Caco-2 (cell line): ENCODE results near the gene TSN. TPM values are rescaled to one million over a fixed set of nuclear protein-coding genes. Genes with fewer than 3 reads are reported as not detected.

Experiments used
- BruUV-seq: library from RNA; stranded (reverse); fragments of 400-500 nt; replicated peaks from 2 replicates; lab custom pipeline; 2021; lab: Mats Ljungman, UMichigan
- CTCF ChIA-PET: fragments of 300-600 bp; sonication (Branson Sonifier 250); formaldehyde crosslinking; loops from one replicate; lab custom pipeline; 2022; ENCODE audit warnings: antibody characterized with exemption; lab: Charles Lee
- POLR2A ChIA-PET: fragments of 300-600 bp; sonication (Branson Sonifier 250); formaldehyde crosslinking; loops from one replicate; lab custom pipeline; 2022; ENCODE audit warnings: antibody characterized with exemption; lab: Charles Lee
- DNase-seq, 2 experiments: peaks; one replicate each; pipeline versions ENCODE4 v3.0.0 to v3.0.0-alpha.2; 2020 to 2022
- H3K27me3 ChIP-seq: replicated peaks from 2 replicates; pipeline ENCODE4 v1.6.0; 2011; ENCODE audit warnings: low read length; ENCODE audit not compliant: control insufficient read depth, insufficient read depth
- H3K36me3 ChIP-seq: 2 replicates; pipeline ENCODE4 v1.5.1; 2011; ENCODE audit warnings: low read length; ENCODE audit not compliant: control insufficient read depth, insufficient read depth
- H3K4me1 ChIP-seq: fragments of 250-450 bp; sonication (Bioruptor Pico); 2 replicates; pipeline ENCODE4 v1.5.1; 2020; ENCODE audit warnings: mild to moderate bottlenecking
- H3K4me3 ChIP-seq: 2 replicates; pipeline ENCODE4 v1.5.1; 2011; ENCODE audit warnings: low read depth, mild to moderate bottlenecking, control low read depth, low read length
- H3K9me3 ChIP-seq: fragments of 250-450 bp; sonication (Bioruptor Pico); 2 replicates; pipeline ENCODE4 v1.5.1; 2020; ENCODE audit warnings: mild to moderate bottlenecking, moderate library complexity
- H3K27ac Mint-ChIP-seq: one replicate; pipeline ENCODE4 v1.8.0; 2022; ENCODE audit warnings: mixed read lengths; ENCODE audit not compliant: unreplicated experiment
- H3K27me3 Mint-ChIP-seq: one replicate; pipeline ENCODE4 v1.8.0; 2022; ENCODE audit warnings: mixed read lengths; ENCODE audit not compliant: insufficient read depth, unreplicated experiment
- H3K36me3 Mint-ChIP-seq: one replicate; pipeline ENCODE4 v1.8.0; 2022; ENCODE audit warnings: mild to moderate bottlenecking, mixed read lengths; ENCODE audit not compliant: insufficient read depth, unreplicated experiment
- H3K4me1 Mint-ChIP-seq: one replicate; pipeline ENCODE4 v1.8.0; 2022; ENCODE audit warnings: low read depth, mixed read lengths; ENCODE audit not compliant: unreplicated experiment
- H3K4me3 Mint-ChIP-seq: one replicate; pipeline ENCODE4 v1.8.0; 2022; ENCODE audit warnings: mild to moderate bottlenecking, moderate library complexity, mixed read lengths; ENCODE audit not compliant: unreplicated experiment
- H3K9me3 Mint-ChIP-seq: one replicate; pipeline ENCODE4 v1.8.0; 2022; ENCODE audit warnings: mixed read lengths; ENCODE audit not compliant: unreplicated experiment
- intact Hi-C: fragments of 100-400 bp; cut with micrococcal nuclease; formaldehyde crosslinking; loops from one replicate; pipeline ENCODE4 v1.10.0; 2022; ENCODE audit not compliant: unreplicated experiment
- total RNA-seq: library from RNA; stranded (reverse); gene quantifications from 2 replicates; pipeline ENCODE4 v1.2.3, GENCODE V29; 2022
- TF ChIP-seq, protein P1 (sequence below), 2 experiments: fragments of 200-600 bp in 1 of 2; IDR thresholded peaks; 1 replicate in 1 of 2; 2 replicates in 1 of 2; pipeline versions ENCODE4 v1.5.1 to v1.8.0; 2011 to 2022; ENCODE audit warnings: antibody characterized with exemption in 1 of 2, control low read depth in 1 of 2, inconsistent platforms in 1 of 2, low read depth in 1 of 2, low read length in 1 of 2, mild to moderate bottlenecking in 1 of 2, moderate library complexity in 1 of 2; ENCODE audit not compliant: insufficient read depth in 1 of 2, severe bottlenecking in 1 of 2, unreplicated experiment in 1 of 2

The TSN gene
- total RNA-seq, 1 experiment from 2014 or later = 125 TPM

DNA sequence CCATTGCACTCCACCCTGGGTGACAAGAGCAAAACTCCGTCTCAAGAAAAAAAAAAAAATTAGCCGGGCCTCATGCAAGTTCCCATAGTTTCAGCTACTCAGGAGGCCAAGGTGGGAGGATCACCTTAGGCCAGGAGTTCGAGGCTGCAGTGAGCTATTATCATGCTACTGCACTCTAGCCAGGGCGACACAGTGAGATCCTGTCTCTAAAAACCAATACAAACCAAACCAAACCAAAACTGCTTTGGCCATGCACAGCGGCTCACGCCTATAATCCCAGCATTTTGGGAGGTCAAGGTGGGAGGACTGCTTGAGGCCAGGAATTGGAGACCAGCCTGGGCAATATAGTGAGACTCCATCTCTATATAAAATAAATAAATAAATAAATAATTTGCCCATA lies 37.9 kb upstream of the TSN start:
- no TSS peak for BruUV-seq
- CTCF ChIA-PET = no interaction called here
- H3K4me3 Mint-ChIP-seq = no peak overlapping the region
- DNase-seq = no peak
- H3K27me3 Mint-ChIP-seq = no peaks in the 10 kb centered on the region
- H3K27ac Mint-ChIP-seq = no peak overlapping the region
- H3K36me3 Mint-ChIP-seq = no peaks in the 10 kb centered on the region
- Histone ChIP-seq H3K9me3 (no peaks in the 10 kb centered on the region), H3K36me3 (no peaks in the 10 kb centered on the region), H3K4me1 (no peaks in the 10 kb centered on the region), H3K4me3 (no peak overlapping the region), H3K27me3 (no peaks in the 10 kb centered on the region)
- POLR2A ChIA-PET = no interaction called here
- TF ChIP-seq, protein P1, sequence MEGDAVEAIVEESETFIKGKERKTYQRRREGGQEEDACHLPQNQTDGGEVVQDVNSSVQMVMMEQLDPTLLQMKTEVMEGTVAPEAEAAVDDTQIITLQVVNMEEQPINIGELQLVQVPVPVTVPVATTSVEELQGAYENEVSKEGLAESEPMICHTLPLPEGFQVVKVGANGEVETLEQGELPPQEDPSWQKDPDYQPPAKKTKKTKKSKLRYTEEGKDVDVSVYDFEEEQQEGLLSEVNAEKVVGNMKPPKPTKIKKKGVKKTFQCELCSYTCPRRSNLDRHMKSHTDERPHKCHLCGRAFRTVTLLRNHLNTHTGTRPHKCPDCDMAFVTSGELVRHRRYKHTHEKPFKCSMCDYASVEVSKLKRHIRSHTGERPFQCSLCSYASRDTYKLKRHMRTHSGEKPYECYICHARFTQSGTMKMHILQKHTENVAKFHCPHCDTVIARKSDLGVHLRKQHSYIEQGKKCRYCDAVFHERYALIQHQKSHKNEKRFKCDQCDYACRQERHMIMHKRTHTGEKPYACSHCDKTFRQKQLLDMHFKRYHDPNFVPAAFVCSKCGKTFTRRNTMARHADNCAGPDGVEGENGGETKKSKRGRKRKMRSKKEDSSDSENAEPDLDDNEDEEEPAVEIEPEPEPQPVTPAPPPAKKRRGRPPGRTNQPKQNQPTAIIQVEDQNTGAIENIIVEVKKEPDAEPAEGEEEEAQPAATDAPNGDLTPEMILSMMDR (IDR thresholded peaks at IDR 0.05; ENCODE audit: insufficient read depth in 1 of 2, low read depth in 1 of 2, low read length in 1 of 2, severe bottlenecking in 1 of 2, unreplicated experiment in 1 of 2) = no peak
- H3K4me1 Mint-ChIP-seq = peaks cover 7% of the 10 kb centered on the region
- H3K9me3 Mint-ChIP-seq = no peaks in the 10 kb centered on the region
- intact Hi-C loops = no loop called here

DNA sequence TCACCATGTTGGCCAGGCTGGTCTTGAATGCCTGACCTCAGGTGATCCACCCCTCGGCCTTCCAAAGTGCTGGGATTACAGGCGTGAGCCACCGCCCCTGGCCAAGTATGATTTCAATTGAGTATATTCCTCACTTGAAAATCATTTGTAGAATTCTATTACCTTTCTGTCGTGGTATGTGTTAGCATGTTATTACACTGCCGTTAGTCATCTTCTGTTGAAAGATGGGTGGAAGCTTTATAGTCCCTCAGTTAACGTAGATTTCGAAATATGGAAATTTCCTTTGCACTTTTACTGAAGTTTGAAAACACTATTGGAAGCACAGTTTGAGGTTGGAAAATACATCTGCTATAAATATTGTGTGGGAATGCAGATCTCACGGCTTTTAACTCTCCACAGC lies 33.5 kb upstream of the TSN start:
- CTCF ChIA-PET = no interaction called here
- H3K4me3 ChIP-seq = no peak overlapping the region
- Mint-ChIP-seq H3K27ac (no peak overlapping the region), H3K9me3 (no peaks in the 10 kb centered on the region), H3K4me3 (no peak overlapping the region), H3K27me3 (no peaks in the 10 kb centered on the region), H3K36me3 (peaks cover 7% of the 10 kb centered on the region), H3K4me1 (no peaks in the 10 kb centered on the region)
- DNase-seq = no peak
- H3K27me3 ChIP-seq = no peaks in the 10 kb centered on the region
- BruUV-seq = no TSS peak
- TF ChIP-seq, protein P1 (IDR thresholded peaks at IDR 0.05; ENCODE audit: insufficient read depth in 1 of 2, low read depth in 1 of 2, low read length in 1 of 2, severe bottlenecking in 1 of 2, unreplicated experiment in 1 of 2) = no peak
- no peaks in the 10 kb centered on the region for H3K4me1 ChIP-seq
- POLR2A ChIA-PET = interaction anchor here (0.7 kb wide), 1 partner anchor 190 kb away, joined by 3 read pairs; no protein-coding TSS in a partner anchor
- H3K36me3 ChIP-seq = no peaks in the 10 kb centered on the region
- no peaks in the 10 kb centered on the region for H3K9me3 ChIP-seq
- intact Hi-C loops = no loop called here

DNA sequence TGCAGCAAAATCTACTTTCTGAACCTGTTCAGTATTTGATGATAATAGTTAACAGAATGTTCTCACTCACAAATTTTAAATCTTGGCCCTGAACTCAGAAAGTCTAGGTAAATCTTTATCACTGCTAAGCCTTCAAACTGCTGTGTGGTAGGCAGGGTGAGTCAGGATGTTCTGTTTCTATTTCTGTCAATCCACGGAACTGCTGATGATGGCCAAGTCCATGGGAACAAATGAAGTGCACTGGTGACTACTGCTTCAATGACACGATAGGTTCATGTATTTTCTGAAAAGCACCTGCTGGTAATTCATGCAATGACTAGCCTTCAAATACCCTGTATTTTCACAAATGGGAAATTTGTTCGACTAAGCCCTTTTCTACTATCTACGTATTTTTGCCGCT lies 33.0 kb upstream of the TSN start:
- Histone ChIP-seq H3K4me3 (no peak overlapping the region), H3K27me3 (no peaks in the 10 kb centered on the region), H3K36me3 (no peaks in the 10 kb centered on the region), H3K4me1 (no peaks in the 10 kb centered on the region), H3K9me3 (no peaks in the 10 kb centered on the region)
- no peaks in the 10 kb centered on the region for H3K4me1 Mint-ChIP-seq
- CTCF ChIA-PET = no interaction called here
- TF ChIP-seq, protein P1 (IDR thresholded peaks at IDR 0.05; ENCODE audit: insufficient read depth in 1 of 2, low read depth in 1 of 2, low read length in 1 of 2, severe bottlenecking in 1 of 2, unreplicated experiment in 1 of 2) = no peak
- H3K36me3 Mint-ChIP-seq = peaks cover 13% of the 10 kb centered on the region
- BruUV-seq = no TSS peak
- no peaks in the 10 kb centered on the region for H3K27me3 Mint-ChIP-seq
- intact Hi-C loops = no loop called here
- DNase-seq = no peak
- POLR2A ChIA-PET = no interaction called here
- no peak overlapping the region for H3K27ac Mint-ChIP-seq
- H3K9me3 Mint-ChIP-seq = no peaks in the 10 kb centered on the region
- H3K4me3 Mint-ChIP-seq = no peak overlapping the region
